ENCODE measurements around the gene FHOD3.

Gene FHOD3

DNA sequence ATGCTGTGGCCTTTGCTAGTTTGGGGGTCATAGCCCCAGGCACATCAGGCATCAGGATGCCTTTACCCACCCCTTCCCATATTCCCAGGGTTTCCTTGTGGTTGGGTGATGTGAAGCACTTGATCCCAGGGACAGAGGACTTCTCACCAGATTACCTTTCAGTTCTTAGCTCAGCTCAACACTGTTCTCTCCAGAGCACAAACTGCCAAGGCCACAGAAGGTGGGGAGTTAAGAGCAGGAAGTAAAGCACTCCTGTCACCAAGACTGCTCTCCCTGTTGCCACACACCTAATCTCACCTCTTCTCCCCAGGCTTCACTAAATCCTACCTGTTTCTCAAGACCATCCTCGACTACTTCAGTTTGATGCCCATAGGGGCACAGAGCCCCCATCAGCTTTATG is 25.9 kb downstream of the FHOD3 start:
- DNase-seq: no peak

DNA sequence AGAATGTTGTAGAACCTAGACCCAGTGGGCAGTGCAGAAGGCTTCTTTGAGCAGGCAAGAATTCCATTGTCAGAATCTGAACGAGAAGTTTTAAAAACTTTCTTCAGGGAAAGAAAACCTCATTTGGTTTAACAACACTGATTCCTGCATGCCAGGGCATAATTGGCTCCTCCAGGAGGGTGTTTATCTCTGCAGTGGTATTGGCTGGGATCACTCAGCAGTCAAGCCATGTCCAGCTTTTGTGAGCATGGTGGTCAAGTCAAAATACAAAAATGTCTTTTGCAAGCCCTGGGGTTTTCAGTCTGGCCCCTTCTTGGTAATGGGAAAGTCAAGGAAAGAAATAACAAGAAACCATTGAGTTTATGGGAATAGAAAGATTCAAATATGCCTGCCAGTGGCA is 28.3 kb downstream of the FHOD3 start:
- DNase-seq: no peak

DNA sequence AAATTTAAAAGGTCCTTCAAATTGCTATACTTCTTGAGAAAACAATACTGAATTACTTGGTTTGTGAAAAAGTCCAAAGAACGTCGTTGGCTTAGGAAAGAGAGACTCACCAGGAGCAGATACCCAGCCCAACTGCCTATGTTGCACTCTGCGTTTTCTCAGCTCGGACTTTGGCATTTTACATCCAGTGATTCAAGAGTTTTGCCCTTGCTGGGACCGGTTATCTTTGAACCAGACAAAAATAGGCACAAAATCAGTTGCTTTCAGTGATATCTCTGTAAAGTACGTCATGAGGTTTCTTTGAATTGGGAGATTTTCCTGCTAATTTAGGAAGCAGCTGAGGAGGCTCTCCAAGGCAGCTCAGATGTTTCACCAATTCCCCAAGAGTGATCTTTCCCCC is 29.3 kb downstream of the FHOD3 start:
- DNase-seq: no peak

DNA sequence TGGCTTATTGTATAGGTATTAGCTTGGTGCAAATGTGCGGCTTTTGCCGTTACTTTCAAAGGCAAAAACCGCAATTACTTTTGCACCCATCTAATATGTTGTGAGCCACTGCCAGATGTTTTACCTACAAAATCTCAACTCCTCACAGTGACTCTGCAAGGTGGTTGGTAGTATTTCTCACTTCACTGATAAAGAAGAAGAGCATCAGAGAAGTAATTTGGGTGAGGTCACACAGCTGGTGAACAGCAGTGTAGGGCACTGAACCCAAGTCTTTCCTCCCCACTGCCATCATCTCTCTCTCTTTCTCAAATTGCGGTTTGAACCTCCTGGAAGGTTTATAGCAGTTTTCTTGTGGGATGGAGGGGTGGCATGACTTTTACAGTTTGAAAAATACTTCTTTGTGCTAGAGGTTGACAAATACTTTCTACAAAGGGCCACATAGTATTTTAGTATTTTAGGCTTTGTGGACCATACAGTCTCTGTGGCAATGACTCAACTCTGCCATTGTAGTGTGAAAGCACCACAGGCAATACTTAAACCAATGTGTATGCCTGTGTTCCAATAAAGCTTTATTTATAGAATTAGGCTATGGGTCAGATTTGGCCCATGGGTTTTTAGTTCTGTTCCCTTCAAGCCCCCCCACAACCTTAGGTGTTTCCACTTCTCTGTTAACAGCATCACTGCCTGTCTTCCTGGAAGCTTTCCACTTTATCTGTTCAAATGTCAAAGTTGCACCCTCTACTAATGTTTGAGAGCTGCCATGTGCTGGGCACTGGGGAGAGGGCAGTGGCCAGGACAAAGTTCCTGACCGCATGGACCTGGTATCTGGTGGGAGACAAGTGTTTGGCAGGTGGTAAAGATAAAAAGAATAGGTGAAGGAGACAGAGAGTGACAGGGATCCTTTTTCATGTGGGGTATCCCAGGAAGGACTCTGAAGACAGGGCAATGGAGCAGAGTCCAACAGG is 30.1 kb downstream of the FHOD3 start:
- DNase-seq: no peak

DNA sequence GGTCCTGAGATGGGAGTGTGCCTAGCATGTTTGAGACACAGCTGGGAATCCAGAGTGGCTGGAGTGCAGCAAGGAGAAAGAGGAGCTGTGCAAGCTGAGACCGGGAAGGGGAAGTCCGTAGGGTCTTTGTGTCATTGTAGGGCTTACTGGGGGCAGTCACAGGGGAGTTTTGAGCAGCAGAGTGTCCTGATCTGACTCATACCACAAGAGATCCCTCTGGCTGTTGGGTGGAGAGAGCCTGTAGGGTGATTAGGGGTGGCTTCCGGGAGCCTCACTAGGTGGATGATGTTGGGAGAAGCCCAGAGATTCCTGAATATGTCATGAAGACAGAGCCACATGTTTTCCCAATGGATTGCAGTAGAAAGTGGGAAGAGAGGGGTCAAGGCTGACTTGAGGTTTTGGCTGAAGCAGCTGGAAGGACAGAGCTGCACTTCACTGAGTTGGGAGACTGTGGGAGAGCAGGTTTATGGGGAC is 30.9 kb downstream of the FHOD3 start:
- no peak for DNase-seq

DNA sequence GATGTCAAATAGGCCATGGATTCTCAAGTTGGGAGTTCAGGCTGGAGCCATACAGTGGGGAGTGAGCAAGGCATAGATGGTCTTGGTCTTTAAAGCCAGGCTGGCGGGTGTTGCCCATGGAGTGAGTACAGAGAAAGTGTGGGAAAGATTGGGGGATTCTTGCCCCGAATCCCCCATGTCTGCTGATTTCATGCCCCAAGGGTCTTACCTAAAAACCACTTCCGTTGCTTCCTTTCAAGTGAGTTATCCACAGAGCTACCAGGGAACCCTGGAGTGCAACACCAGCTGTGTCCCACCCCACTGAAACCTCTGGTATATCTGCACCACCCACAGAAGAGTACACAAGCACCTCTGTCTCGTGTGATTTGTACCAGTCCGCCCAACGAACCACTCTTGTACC is 31.4 kb downstream of the FHOD3 start:
- no peak for DNase-seq

DNA sequence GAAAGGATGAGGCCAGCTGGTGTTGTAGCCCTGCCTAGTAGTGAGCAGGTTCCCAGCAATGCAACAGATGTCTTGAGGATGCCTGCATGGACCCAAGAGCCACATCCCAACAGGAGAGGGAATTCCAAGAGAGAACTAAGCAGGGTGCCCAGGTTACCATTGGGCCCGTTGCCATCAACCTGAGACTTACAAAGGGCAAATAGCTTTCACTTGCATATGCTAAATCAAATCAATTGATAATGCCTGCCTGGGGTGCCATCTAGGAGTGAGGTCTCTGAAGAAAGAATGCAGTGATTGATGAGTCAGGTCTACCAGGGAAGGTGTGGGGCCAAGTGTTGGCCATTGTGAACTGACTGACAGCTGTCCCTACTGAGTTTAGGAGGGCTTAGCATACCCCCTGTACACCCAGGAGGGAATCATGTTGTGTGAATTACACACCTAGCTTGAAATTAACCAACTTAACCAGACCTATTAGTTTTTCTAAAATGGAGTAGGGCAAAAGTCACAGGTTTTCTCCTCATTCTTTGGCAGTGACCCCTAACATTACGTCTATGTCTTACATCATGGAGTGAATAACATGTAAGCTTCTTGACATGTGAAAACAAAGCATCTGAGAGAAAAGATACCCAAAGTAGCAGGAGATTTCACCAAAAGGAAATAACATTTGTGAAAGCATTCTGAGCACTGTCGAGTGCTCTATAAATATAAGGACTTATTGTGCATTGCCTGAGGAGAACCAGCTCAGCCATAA is 32.3 kb downstream of the FHOD3 start:
- DNase-seq: no peak

DNA sequence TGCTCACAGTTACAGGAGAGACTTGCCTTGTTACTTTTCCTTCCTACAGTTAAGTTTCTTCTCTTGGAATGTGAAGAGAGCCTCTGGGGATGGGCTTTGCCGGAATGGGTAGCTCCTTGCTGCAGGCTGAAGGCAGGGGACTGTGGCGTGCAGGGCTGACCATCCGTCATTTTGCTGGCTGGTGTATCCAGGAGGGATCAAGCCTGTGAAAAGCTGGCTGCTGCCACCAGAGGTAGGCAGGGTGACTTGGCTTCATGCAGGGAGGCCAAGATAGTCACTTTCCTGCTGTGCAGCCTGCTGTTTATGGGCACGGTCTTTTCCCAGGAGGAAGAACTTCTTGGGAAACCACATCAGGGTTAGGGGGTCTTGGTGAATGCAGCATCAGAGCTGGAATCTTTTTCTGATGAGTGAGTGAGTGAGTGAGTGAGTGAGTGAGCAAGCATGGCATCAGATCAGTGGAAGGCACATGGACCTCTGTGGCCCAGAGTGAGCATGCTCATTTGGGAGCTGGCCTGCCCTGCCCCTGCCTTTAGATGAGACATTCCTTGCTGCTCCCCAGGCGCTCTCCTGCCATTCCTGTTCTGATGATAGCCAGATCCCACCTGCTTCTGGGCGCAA is 33.0 kb downstream of the FHOD3 start:
- DNase-seq: no peak

DNA sequence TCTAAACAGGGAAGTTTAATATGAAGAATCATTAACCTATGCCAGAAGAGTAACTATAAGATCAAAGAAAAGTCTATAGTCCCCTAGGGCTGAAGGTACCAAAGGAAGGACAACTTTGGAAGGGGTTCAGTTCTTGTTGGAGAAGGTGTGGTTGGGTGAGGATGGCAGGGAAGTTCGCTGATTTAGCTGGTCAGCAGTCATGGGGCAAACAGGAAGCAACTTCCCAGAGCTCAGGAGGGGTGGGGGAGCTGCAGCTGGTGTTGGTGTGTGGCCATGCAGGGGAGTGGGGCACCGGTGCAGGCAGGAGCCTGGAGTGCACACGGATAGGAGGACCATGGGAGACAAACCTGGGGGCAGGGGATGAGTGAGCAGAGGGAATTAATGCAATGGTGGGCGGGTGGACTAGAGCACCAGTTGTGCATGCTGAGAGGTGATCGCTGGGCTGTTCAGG is 34.0 kb downstream of the FHOD3 start:
- no peak for DNase-seq

DNA sequence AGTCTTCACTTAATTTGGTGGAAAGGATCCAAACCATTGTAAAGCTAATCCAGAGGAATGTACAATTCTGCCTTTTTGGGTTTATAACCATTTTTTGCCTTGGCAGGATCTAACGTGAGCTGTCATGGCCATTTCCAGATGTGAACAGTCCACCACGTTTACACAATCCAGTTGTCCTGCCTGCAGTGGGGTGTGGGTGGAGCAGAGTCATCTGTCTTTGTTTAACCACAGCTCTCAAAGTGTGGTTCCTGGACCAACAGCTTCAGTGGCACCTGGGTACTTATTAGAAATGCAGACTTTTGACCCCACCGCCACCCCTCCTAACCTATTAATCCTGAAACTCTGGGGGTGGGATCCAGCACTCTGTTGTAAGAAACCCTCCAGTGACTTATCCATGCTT is 35.9 kb downstream of the FHOD3 start:
- DNase-seq: no peak

DNA sequence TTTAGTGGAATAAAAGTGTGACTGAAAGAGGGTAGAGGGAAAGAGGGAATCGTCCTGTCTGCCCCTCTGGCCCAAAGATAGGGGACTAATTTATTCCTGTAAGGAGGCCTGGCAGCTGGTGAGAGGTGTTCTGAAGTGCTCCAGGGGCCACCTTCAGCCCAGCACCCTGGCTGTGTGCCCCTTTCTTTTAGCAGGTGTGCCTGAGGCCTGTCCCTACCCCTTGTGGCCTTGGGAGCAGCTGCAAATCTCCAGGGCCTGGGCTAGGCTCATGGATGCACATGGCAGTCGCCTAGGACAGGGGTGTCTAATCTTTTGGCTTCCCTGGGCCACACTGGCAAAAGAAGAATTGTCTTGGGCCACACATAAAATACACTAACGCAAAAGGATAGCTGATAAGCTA is 37.3 kb downstream of the FHOD3 start:
- no peak for DNase-seq

DNA sequence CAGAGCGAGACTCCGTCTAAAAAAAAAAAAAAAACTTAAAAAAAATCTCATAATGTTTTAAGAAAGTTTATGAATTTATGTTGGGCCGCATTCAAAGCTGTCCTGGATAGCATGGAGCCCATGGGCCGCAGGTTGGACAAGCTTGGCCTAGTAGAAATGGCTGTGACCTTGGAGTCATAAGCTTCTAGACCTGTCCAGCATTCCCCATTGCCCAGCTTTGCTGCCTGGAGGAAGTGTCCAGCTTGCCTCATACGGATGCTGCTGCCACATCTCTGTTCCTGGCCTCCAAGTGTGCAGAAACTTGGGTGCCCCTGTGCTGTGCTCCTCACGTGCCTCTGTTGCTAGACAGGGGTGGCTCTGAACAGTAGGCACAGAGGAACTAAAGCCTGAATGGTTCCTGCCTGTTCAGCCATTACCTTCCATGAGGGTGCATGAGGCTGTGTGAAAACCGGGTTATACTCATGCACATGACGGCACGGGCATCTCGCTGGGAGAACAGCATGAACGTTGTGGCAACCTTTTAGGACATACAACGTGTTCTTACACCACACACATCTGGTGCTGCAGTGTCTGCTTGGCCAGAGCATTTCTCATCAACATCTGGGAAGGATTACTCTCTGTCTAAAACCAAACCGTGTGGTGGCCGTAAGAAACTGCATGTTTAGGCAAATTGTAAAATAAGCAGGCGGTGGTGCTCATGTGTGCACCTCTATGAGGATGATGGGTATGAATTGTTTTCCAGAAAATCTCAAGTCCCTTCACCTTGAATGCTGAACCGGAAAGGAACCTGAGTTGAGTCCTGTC is 38.2 kb downstream of the FHOD3 start:
- DNase-seq: no peak

DNA sequence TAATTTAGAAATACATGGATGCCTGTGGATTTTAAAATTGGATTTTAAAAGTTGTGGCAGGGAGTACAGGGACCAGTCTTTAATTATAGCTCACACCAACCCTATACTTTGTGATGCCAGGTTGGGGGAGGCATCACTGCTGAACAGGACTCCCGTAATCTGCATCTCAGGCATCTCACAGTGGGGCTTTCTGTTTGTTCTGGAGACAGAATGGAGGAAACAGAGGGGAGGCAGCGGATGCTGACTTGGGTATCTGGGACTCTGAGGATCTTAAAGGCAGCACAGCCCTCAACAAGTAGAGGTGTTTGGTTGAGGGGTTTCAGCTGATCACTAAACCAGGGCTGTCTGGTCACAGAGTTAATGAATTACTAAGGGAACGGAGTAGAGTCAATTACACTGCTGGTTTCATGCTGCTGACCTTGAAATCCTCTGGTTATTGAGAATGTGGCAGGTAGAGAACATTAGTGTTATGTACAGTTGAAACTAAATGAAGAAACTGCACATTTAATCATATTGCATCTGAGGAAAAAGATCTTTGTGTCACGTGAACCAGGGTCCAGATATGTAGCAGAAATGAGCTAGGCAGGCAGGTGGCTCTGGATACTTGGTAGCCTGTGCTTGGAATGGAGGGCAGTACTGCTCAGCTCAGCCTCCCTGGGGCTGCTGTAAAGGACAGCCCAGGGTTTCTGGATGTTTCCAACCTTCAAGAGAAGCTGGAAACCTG is 40.3 kb downstream of the FHOD3 start:
- DNase-seq: no peak

DNA sequence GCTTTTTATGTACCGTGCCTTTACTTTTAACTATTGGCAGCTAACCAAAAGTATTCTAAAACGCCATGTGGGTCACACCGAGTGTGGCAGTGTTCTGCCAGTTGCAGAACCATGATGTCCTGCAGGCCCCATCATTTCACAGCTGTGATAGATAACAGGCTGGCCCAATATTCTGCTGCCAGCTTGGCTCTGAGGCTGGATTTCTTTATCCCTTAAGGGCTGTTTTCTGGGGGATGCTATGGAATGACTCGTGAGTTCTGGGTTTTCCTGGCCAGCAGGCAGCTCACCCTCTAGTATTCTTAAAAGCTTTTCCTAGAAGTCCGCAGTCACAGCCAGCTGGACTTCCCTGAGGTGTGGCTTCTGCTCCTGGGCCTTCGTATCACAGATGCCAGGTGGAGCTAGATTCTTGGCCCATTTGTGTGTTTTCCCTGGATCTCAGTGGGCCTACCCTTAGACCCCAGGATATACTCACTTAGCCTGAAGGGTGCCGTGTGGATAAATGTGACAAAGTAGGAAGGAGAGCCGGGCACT is 41.0 kb downstream of the FHOD3 start:
- DNase-seq: no peak

DNA sequence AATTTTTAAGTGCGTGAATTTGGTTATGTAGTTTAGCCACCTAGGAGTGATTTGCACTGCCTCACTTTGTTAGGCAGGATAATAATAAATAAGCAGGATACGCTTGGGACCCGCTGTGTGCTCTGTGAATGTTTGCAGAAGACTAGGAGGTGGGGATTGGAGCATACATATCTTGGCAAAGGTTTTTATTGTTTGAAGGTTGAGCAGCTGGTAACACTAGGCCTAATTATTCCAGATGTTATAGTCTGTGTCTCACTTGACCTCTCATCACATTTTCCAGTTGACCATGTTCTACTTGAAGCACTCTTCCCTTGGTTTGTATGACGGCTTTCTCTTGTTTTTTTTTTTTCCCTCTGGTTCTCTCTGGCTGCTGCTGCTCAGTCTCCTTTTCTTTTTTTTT is 42.7 kb downstream of the FHOD3 start:
- DNase-seq: no peak

DNA sequence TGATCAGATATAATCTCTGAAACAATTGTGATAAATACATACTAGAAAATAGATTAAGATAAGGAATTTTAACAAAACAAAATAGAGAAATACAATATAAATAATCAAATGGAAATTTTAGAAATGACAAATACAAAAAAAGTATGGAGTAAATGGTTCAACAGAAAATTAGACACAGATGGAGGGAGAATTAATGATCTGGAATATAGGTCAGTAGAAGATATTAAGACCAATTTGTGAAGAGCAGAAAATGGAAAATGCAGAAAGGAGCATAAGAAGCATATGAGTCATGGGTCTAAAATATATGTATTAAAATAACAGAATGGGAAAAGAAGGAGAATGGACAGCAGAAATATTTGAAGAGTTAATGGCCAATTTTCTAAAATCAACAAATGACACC is 44.4 kb downstream of the FHOD3 start:
- no peak for DNase-seq

DNA sequence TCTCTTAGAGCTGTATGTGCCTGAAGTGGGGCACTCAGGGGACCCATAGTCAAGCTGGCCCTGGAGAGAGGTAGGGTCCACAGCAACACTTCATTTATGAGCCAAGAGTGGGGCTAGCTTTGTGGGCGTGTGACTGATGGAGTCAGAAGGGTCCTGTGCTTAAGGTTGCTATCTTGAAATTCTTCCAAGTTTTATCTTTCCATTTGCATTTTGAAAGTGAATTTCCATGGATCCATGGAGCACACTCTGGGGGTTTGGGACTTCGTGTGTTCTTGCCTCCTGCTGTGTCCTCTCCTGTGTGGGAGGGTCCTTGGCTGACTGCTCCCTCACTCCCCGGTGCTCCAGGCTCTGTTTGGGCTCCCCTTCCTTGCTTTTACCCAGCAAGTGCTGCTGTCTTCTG is 50.8 kb downstream of the FHOD3 start:
- DNase-seq: no peak

DNA sequence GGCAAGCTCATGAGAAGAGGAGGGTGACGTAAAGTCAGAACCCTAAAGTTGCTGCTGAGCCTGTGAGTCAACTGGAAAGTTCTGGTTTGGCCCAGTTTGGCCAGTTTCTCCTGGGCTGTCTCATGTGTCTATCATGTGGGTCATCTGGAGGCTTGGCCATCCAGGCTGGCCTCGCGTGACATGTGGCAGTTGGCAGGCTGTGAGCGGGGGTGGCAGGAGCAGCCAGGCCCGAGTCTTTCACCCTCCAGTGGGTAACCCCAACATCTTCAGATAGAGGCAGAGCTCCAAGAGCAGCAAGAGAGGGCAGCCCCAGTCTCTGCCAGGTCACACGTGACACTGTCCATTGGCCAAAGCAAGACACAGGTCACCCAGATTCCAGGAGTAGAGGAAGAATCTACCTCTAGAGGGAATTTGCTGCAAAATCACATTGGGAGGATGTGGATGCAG is 51.5 kb downstream of the FHOD3 start:
- DNase-seq: no peak

DNA sequence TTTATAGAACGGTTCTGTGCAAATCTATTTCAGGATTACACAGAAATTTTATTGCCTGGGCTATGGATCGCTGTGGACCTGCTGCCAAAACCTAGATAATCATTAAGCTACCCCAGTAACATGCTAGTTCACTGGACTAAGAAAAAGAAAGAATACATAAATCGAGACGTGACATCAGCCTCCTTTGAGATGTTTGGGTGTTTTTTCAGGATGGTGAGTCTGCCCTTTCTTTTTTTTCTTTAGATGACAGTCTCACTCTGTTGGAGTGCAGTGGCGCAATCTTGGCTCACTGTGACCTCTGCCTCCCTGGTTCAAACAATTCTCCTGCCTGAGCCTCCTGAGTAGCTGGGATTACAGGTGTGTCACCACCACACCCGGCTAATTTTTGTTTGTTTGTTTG is 52.0 kb downstream of the FHOD3 start:
- DNase-seq: no peak

DNA sequence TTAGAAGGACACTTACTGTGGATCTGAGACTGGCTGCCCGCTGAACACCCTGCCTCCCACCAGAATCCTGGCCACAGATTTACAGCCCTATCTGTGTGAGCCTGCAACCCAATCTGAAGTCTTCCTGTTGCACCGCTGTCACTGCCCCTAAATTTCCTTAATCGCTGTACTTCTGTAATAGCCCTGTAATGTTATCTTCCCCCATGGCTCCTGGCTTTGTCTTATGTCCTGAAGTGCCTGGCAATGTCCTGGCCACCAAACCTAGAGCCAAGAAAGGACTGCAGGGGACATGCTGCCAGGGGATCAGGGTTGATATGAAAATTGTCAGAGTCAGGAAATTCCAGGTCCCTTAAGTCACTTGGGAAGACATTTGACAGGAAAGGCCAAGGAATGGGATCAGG is 52.7 kb downstream of the FHOD3 start:
- DNase-seq: no peak

DNA sequence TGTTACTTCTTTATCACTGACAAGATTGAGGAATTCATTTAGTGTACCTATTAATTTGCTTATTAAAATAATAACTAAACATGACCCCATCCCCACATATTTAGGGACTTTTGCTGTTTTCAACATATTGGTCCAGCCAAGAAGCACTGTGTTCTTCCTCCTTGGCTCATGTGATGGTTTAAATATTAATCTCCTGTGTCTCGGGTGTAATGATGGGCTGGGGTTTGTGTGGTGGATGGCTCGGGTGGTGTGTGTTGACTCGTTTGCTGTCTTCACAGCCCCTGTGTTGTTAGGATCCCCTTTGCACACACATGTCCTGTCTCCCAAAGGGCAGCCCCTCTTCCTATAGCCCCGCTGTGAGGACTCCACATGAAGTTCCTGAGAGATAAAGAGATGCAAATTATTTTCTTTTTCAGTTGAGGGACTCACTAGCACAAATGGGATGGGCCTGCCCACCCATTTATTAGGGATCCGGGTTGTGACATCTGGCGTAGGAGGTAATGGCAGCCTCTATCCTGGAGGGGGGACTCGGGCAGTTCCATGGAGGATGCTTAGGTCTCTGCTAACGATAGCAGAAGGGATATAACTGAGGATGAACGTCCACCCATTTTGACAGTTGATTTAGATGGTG is 53.4 kb downstream of the FHOD3 start:
- DNase-seq: no peak
